Endothelial cell of umbilical vein (primary cell): ENCODE results near the gene XXYLT1. TPM values are rescaled to one million over a fixed set of nuclear protein-coding genes. Genes with fewer than 3 reads are reported as not detected.

ENCODE experiments used
- BruUV-seq: library from RNA; stranded (reverse); fragments of 400-500 nt; replicated peaks from 2 replicates; lab custom pipeline; 2021; lab: Mats Ljungman, UMichigan
- CTCF ChIA-PET: fragments of 300-600, 350-600 bp; sonication (Branson Sonifier 250); formaldehyde crosslinking; loops from one replicate; lab custom pipeline; 2021; ENCODE audit warnings: antibody characterized with exemption, inconsistent platforms; lab: Charles Lee
- POLR2A ChIA-PET: fragments of 300-600, 350-600 bp; sonication (Branson Sonifier 250); formaldehyde crosslinking; loops from one replicate; lab custom pipeline; 2021; ENCODE audit warnings: antibody characterized with exemption, inconsistent platforms; lab: Charles Lee
- DNase-seq: peaks from one replicate; pipeline ENCODE4 v3.0.0-alpha.2; 2011; ENCODE audit warnings: low read depth, low spot score
- FAIRE-seq: peaks from 2 replicates; lab custom pipeline; 2011; peaks lifted over from hg19 to GRCh38; lab: Jason Lieb, UNC
- H2AFZ ChIP-seq: 2 replicates; pipeline ENCODE4 v1.6.0; 2012; ENCODE audit warnings: low read depth, low read length, control low read depth, inconsistent platforms
- H3K27ac ChIP-seq: 2 replicates; pipeline ENCODE4 v1.5.1; 2011; ENCODE audit warnings: low read depth, mild to moderate bottlenecking, control low read depth, low read length, moderate library complexity; ENCODE audit not compliant: insufficient read depth
- H3K27me3 ChIP-seq, 2 experiments: 2 replicates each; pipeline versions ENCODE4 v1.6.0 to v1.6.1; 2011; ENCODE audit warnings: low read length in 2 of 2, mixed read lengths in 1 of 2; ENCODE audit not compliant: control insufficient read depth in 2 of 2, insufficient read depth in 2 of 2
- H3K36me3 ChIP-seq, 2 experiments: 2 replicates in 1 of 2; 3 replicates in 1 of 2; pipeline ENCODE4 v1.5.1; 2011; ENCODE audit warnings: low read length in 2 of 2, mild to moderate bottlenecking in 1 of 2, moderate library complexity in 1 of 2; ENCODE audit not compliant: control insufficient read depth in 2 of 2, insufficient read depth in 2 of 2; ENCODE audit errors: extremely low read depth in 1 of 2
- H3K4me1 ChIP-seq: 3 replicates; pipeline ENCODE4 v1.5.1; 2011; ENCODE audit warnings: mild to moderate bottlenecking, low read length; ENCODE audit not compliant: control insufficient read depth, insufficient read depth; ENCODE audit errors: extremely low read depth
- H3K4me2 ChIP-seq: 2 replicates; pipeline ENCODE4 v1.6.1; 2011; ENCODE audit warnings: low read length, control low read depth, mixed read lengths; ENCODE audit not compliant: insufficient read depth
- H3K4me3 ChIP-seq, 3 experiments: fragments of 200-600 bp in 1 of 3; sonication (generic), shearing (Covaris generic) in 1 of 3; replicated peaks in 1 of 3; 2 replicates each; pipeline ENCODE4 v1.5.1; 2011 to 2016; ENCODE audit warnings: control low read depth in 3 of 3, low read length in 3 of 3, mild to moderate bottlenecking in 2 of 3, inconsistent platforms in 1 of 3, low read depth in 1 of 3, moderate library complexity in 1 of 3; ENCODE audit not compliant: insufficient read depth in 1 of 3
- H3K79me2 ChIP-seq: 2 replicates; pipeline ENCODE4 v1.6.0; 2012; ENCODE audit warnings: low read length, inconsistent platforms; ENCODE audit not compliant: control insufficient read depth, insufficient read depth
- H3K9ac ChIP-seq: replicated peaks from 2 replicates; pipeline ENCODE3; 2011; ENCODE audit warnings: low read length, control low read depth; ENCODE audit not compliant: insufficient read depth; ENCODE audit errors: extremely low read depth
- H3K9me1 ChIP-seq: replicated peaks from 3 replicates; pipeline ENCODE4 v1.6.0; 2011; ENCODE audit warnings: mild to moderate bottlenecking, low read length; ENCODE audit not compliant: control insufficient read depth, insufficient read depth; ENCODE audit errors: extremely low read depth
- H3K9me3 ChIP-seq: replicated peaks from 2 replicates; pipeline ENCODE4 v1.5.1; 2012; ENCODE audit warnings: low read length, inconsistent platforms; ENCODE audit not compliant: control insufficient read depth, insufficient read depth
- H4K20me1 ChIP-seq: replicated peaks from 2 replicates; pipeline ENCODE3; 2011; ENCODE audit warnings: mild to moderate bottlenecking, low read length; ENCODE audit not compliant: control insufficient read depth, insufficient read depth; ENCODE audit errors: extremely low read depth
- CTCF ChIP-seq, 2 donors: IDR thresholded peaks; 1 replicate in 1 of 2; 2 replicates in 1 of 2; pipeline ENCODE4 v1.5.1; 2011; ENCODE audit warnings: low read length in 2 of 2, mild to moderate bottlenecking in 2 of 2, moderate library complexity in 2 of 2, control low read depth in 1 of 2, inconsistent platforms in 1 of 2, low read depth in 1 of 2; ENCODE audit not compliant: insufficient read depth in 1 of 2; ENCODE audit errors: extremely low read depth in 1 of 2
- EZH2 ChIP-seq: IDR thresholded peaks from 2 replicates; pipeline ENCODE4 v1.6.1; 2012; ENCODE audit warnings: borderline replicate concordance, low read depth, mild to moderate bottlenecking, moderate library complexity, low read length, inconsistent platforms; ENCODE audit not compliant: severe bottlenecking
- FOS ChIP-seq: IDR thresholded peaks from 2 replicates; pipeline ENCODE4 v1.6.1; 2011; ENCODE audit warnings: mild to moderate bottlenecking, low read length, moderate library complexity, borderline replicate concordance; ENCODE audit not compliant: insufficient read depth
- GATA2 ChIP-seq: IDR thresholded peaks from 2 replicates; pipeline ENCODE4 v1.7.0; 2011; ENCODE audit warnings: low read depth, mild to moderate bottlenecking, moderate library complexity, mixed read lengths, low read length; ENCODE audit not compliant: insufficient read length, insufficient read depth
- JUN ChIP-seq: IDR thresholded peaks from 2 replicates; pipeline ENCODE4 v1.6.1; 2011; ENCODE audit warnings: borderline replicate concordance, low read depth; ENCODE audit not compliant: insufficient read length, insufficient read depth
- MAX ChIP-seq: IDR thresholded peaks from 2 replicates; pipeline ENCODE4 v1.6.1; 2011; ENCODE audit not compliant: insufficient read depth, insufficient read length
- MYC ChIP-seq: IDR thresholded peaks from one replicate; pipeline ENCODE4 v1.6.1; 2011; ENCODE audit warnings: mild to moderate bottlenecking, low read depth, low read length
- POLR2A ChIP-seq: IDR thresholded peaks from 2 replicates; pipeline ENCODE4 v1.6.1; 2012; ENCODE audit warnings: low read depth, mild to moderate bottlenecking, control low read depth, low read length
- POLR2AphosphoS5 ChIP-seq: IDR thresholded peaks from 2 replicates; pipeline ENCODE4 v1.6.1; 2012; ENCODE audit warnings: low read depth, mild to moderate bottlenecking, control low read depth, low read length, moderate library complexity; ENCODE audit not compliant: insufficient read depth
- dilution Hi-C: fragments of 300-500 bp; cut with MboI; formaldehyde crosslinking; loops from one replicate; pipeline ENCODE4 v1.15.0; 2019; ENCODE audit warnings: low sequenced_read_pairs; ENCODE audit not compliant: extremely low pct_ligation_motif_present
- intact Hi-C: fragments of 100-400 bp; cut with micrococcal nuclease; formaldehyde crosslinking; loops from one replicate; pipeline ENCODE4 v1.10.0; 2022
- polyA plus RNA-seq, 4 experiments: library from polyadenylated mRNA; depleted of rRNA in 3 of 4; stranded (reverse) in 3 of 4; unstranded in 1 of 4; fragments of >200 nt; gene quantifications; 2 replicates each; pipeline versions ENCODE4 v1.2.1 to v1.2.3, GENCODE V29; 2011 to 2012; ENCODE audit warnings: missing spikeins in 1 of 4
- total RNA-seq: library from RNA; stranded (reverse); gene quantifications from 2 replicates; pipeline ENCODE4 v1.2.3, GENCODE V29; 2021

XXYLT1 gene
- total and polyA plus RNA-seq, 2 donors (not counting 3 experiments of a cell fraction or from before 2014, with no cell fraction given): 54.4 to 78.1 TPM

- H2AFZ ChIP-seq: no peak overlapping the region
- H3K27ac ChIP-seq: peak overlapping the region; percentile 87
- H3K4me2 ChIP-seq: no peak overlapping the region
- H3K9me3 ChIP-seq: no peaks in the 10 kb centered on the region
- dilution Hi-C loops (no loop called here), intact Hi-C loops (no loop called here)
- ChIA-PET CTCF (interaction anchor here (0.5 to 1.8 kb wide), 12 partner anchors 14 to 542 kb away, joined by 3 to 12 read pairs (median 3); no protein-coding TSS in a partner anchor), POLR2A (no interaction called here)
- no peak for TF ChIP-seq MAX
- TF ChIP-seq JUN: no peak
- no peak for TF ChIP-seq POLR2AphosphoS5
- H3K4me1 ChIP-seq: peaks cover 33% of the 10 kb centered on the region
- H4K20me1 ChIP-seq: no peaks in the 10 kb centered on the region
- no peak for DNase-seq
- no peaks in the 10 kb centered on the region for H3K9me1 ChIP-seq
- no peaks in the 10 kb centered on the region for H3K27me3 ChIP-seq
- no TSS peak for BruUV-seq
- no peak overlapping the region for H3K9ac ChIP-seq
- H3K4me3 ChIP-seq: no peak overlapping the region
- no peak for FAIRE-seq
- H3K36me3 ChIP-seq: peaks cover 0 to 2% of the 10 kb centered on the region in 2 experiments
- H3K79me2 ChIP-seq: peaks cover 18% of the 10 kb centered on the region
Observed at GRCh38 chr3:195224980-195225580, 45.9 kb downstream of the XXYLT1 start.

GRCh38 chr3:195224156-195224979 lies 46.6 kb downstream of the XXYLT1 start:
- POLR2A ChIA-PET: no interaction called here
- Histone ChIP-seq H3K27ac (peak overlapping the region; percentile 87), H2AFZ (no peak overlapping the region), H3K27me3 (no peaks in the 10 kb centered on the region), H3K4me1 (peaks cover 33% of the 10 kb centered on the region), H3K9me1 (no peaks in the 10 kb centered on the region), H3K4me3 (no peak overlapping the region), H3K4me2 (no peak overlapping the region), H3K9me3 (no peaks in the 10 kb centered on the region), H3K9ac (peak overlapping the region; percentile 58), H3K36me3 (peaks cover 0 to 2% of the 10 kb centered on the region in 2 experiments), H3K79me2 (peaks cover 20% of the 10 kb centered on the region), H4K20me1 (no peaks in the 10 kb centered on the region)
- DNase-seq (no peak), FAIRE-seq (no peak)
- intact Hi-C loops: no loop called here
- CTCF ChIA-PET: interaction anchor here (0.5 to 1.8 kb wide), 15 partner anchors 14 to 591 kb away, joined by 3 to 12 read pairs (median 3); partner anchors contain the start of gene TMEM44
- no TSS peak for BruUV-seq
- dilution Hi-C loops: no loop called here
- no peak for TF ChIP-seq MAX
- no peak for TF ChIP-seq JUN
- no peak for TF ChIP-seq CTCF (IDR thresholded peaks at IDR 0.05; ENCODE audit: extremely low read depth in 1 of 2, insufficient read depth in 1 of 2, low read depth in 1 of 2, low read length in 2 of 2)
- no peak for TF ChIP-seq POLR2A
- no peak for TF ChIP-seq MYC
- no peak for TF ChIP-seq FOS
- TF ChIP-seq POLR2AphosphoS5: no peak
- TF ChIP-seq GATA2: no peak
- no peak for TF ChIP-seq EZH2
